ENCODE results near the gene GJA4. TPM values are rescaled to one million over a fixed set of nuclear protein-coding genes. Genes with fewer than 3 reads are reported as not detected.

GJA4 gene
- total and polyA plus RNA-seq, 2 of the 13 experiments (the other 11 are each of a cell fraction or from before 2014, with no cell fraction given), result not detected

DNA sequence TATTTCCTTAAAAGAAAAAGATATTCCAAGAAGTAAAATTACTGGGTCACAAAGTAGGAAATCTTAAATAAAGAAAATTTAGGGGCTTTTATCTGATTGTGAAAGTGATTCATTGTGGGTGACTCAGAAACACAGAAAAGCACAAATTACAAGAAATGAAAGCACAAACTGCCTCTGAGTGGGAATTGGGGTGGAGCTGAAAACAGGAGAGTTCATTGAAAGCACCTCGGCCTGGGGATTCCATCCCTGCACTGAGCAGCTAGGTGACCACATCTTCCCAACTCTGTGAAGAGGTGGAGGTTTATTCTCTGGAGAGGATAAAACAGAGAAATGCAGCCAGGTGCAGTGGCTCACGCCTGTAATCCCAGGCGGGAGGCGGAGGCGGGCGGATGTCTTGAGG lies 7.4 kb downstream of the GJA4 start:
- in situ Hi-C loops (cut with HindIII; ENCODE audit: extremely low pct_ligation_motif_present, low pct_unique_long_range_greater_than_20kb) (no loop called here), intact Hi-C loops (cut with micrococcal nuclease; ENCODE audit: unreplicated experiment) (no loop called here)
- no peak overlapping the region for H3K4me2 ChIP-seq (ENCODE audit: low read depth, low read length)
- CTCF ChIA-PET (ENCODE audit: low intra/inter-chr PET ratio, low total read pairs), result no interaction called here
- no peaks in the 10 kb centered on the region for H3K9me3 ChIP-seq (ENCODE audit: low read length)
- H2AFZ ChIP-seq (ENCODE audit: low read length), result no peak overlapping the region
- no TSS peak for BruUV-seq (replicated peaks)
- no peak overlapping the region for H3K27ac ChIP-seq (ENCODE audit: extremely low read length, insufficient read depth, low read length)
- H3K79me2 ChIP-seq (ENCODE audit: insufficient read depth, low read length), result no peaks in the 10 kb centered on the region
- TF ChIP-seq BCL6 (CRISPR knock-in tag; IDR thresholded peaks at IDR 0.05) (no peak), LCORL (IDR thresholded peaks at IDR 0.05) (no peak), LCORL (CRISPR knock-in tag; IDR thresholded peaks at IDR 0.05) (no peak), NR2C2 (CRISPR knock-in tag; IDR thresholded peaks at IDR 0.05; ENCODE audit: borderline replicate concordance) (no peak), CBX5 (CRISPR knock-in tag; IDR thresholded peaks at IDR 0.05; ENCODE audit: borderline replicate concordance) (no peak), NFKB2 (CRISPR knock-in tag; IDR thresholded peaks at IDR 0.05; ENCODE audit: borderline replicate concordance) (no peak), PITX1 (CRISPR knock-in tag; IDR thresholded peaks at IDR 0.05) (no peak), HNRNPL (IDR thresholded peaks at IDR 0.05; ENCODE audit: low read depth, low read length) (no peak), STAT5B (CRISPR knock-in tag; IDR thresholded peaks at IDR 0.05) (no peak), EEA1 (CRISPR knock-in tag; IDR thresholded peaks at IDR 0.05; ENCODE audit: borderline replicate concordance) (no peak), NPAS2 (CRISPR knock-in tag; IDR thresholded peaks at IDR 0.05; ENCODE audit: borderline replicate concordance) (no peak), ZNF431 (CRISPR knock-in tag; IDR thresholded peaks at IDR 0.05; ENCODE audit: borderline replicate concordance, low read depth) (no peak), FOXP1 (IDR thresholded peaks at IDR 0.05) (no peak), FOXP1 (CRISPR knock-in tag; IDR thresholded peaks at IDR 0.05) (no peak)
- TF ChIP-seq, protein P1, sequence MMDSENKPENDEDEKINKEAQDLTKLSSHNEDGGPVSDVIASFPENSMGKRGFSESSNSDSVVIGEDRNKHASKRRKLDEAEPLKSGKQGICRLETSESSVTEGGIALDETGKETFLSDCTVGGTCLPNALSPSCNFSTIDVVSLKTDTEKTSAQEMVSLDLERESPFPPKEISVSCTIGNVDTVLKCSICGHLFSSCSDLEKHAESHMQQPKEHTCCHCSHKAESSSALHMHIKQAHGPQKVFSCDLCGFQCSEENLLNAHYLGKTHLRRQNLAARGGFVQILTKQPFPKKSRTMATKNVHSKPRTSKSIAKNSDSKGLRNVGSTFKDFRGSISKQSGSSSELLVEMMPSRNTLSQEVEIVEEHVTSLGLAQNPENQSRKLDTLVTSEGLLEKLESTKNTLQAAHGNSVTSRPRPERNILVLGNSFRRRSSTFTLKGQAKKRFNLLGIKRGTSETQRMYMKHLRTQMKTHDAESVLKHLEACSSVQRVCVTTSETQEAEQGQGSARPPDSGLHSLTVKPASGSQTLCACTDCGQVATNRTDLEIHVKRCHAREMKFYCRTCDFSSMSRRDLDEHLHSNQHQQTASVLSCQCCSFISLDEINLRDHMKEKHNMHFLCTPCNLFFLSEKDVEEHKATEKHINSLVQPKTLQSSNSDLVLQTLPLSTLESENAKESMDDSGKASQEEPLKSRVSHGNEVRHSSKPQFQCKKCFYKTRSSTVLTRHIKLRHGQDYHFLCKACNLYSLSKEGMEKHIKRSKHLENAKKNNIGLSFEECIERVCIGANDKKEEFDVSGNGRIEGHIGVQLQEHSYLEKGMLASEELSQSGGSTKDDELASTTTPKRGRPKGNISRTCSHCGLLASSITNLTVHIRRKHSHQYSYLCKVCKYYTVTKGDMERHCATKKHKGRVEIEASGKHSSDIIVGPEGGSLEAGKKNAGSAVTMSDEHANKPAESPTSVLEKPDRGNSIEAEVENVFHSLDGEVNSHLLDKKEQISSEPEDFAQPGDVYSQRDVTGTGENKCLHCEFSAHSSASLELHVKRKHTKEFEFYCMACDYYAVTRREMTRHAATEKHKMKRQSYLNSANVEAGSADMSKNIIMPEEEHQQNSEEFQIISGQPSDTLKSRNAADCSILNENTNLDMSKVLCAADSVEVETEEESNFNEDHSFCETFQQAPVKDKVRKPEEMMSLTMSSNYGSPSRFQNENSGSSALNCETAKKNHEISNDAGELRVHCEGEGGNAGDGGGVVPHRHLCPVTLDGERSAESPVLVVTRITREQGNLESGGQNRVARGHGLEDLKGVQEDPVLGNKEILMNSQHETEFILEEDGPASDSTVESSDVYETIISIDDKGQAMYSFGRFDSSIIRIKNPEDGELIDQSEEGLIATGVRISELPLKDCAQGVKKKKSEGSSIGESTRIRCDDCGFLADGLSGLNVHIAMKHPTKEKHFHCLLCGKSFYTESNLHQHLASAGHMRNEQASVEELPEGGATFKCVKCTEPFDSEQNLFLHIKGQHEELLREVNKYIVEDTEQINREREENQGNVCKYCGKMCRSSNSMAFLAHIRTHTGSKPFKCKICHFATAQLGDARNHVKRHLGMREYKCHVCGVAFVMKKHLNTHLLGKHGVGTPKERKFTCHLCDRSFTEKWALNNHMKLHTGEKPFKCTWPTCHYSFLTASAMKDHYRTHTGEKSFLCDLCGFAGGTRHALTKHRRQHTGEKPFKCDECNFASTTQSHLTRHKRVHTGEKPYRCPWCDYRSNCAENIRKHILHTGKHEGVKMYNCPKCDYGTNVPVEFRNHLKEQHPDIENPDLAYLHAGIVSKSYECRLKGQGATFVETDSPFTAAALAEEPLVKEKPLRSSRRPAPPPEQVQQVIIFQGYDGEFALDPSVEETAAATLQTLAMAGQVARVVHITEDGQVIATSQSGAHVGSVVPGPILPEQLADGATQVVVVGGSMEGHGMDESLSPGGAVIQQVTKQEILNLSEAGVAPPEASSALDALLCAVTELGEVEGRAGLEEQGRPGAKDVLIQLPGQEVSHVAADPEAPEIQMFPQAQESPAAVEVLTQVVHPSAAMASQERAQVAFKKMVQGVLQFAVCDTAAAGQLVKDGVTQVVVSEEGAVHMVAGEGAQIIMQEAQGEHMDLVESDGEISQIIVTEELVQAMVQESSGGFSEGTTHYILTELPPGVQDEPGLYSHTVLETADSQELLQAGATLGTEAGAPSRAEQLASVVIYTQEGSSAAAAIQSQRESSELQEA (CRISPR knock-in tag; IDR thresholded peaks at IDR 0.05; ENCODE audit: not compliant biosample characterization), result no peak
- TF ChIP-seq, protein P2, sequence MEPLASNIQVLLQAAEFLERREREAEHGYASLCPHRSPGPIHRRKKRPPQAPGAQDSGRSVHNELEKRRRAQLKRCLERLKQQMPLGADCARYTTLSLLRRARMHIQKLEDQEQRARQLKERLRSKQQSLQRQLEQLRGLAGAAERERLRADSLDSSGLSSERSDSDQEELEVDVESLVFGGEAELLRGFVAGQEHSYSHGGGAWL (CRISPR knock-in tag; IDR thresholded peaks at IDR 0.05), result no peak
- 59% methylated on average over 6 of the region's 6 CpGs for WGBS (ENCODE audit: low lambda C conversion rate)
- H3K9ac ChIP-seq (ENCODE audit: insufficient read depth, low read depth, low read length), result no peak overlapping the region
- no peaks in the 10 kb centered on the region for H4K20me1 ChIP-seq (ENCODE audit: insufficient read depth, low read length)
- POLR2A ChIA-PET, result no interaction called here
- no peaks in the 10 kb centered on the region for H3K4me1 ChIP-seq (ENCODE audit: insufficient read depth, low read length)
- no peak overlapping the region for H3K4me3 ChIP-seq (replicated peaks in 1 of 3; ENCODE audit: insufficient read depth in 1 of 3, low read depth in 2 of 3, low read length in 3 of 3)
- DNase-seq (ENCODE audit: low spot score) (no peak), ATAC-seq (no peak), FAIRE-seq (no peak)
- H3K36me3 ChIP-seq (replicated peaks in 1 of 2; ENCODE audit: control insufficient read depth in 1 of 2, insufficient read depth in 2 of 2, low read length in 2 of 2), result no peaks in the 10 kb centered on the region
- H3K27me3 ChIP-seq (ENCODE audit: control insufficient read depth in 1 of 2, insufficient read depth in 2 of 2, low read length in 2 of 2), result peaks cover 1 to 19% of the 10 kb centered on the region in 2 experiments; a peak in 4 of 5 replicates

All from HepG2 (cell line).